Epidermal melanocyte (primary cell): Measurements from ENCODE around the gene SLC7A14.

Experiments used
- DNase-seq: peaks from one replicate; pipeline ENCODE4 v3.0.0; 2011; ENCODE audit warnings: low spot score; ENCODE audit not compliant: insufficient read length

The SLC7A14 gene

GRCh38 chr3:170585937-170586310 is at the start of gene SLC7A14:
TSS of gene SLC7A14 (minus strand) at chr3:170586075. CDS start at chr3:170526936, 59,139 bp downstream.
- no peak for DNase-seq

- DNase-seq: no peak
Observed at GRCh38 chr3:170635385-170635735, 49.5 kb upstream of the SLC7A14 start.

GRCh38 chr3:170634663-170635384 is 48.9 kb upstream of the SLC7A14 start:
- no peak for DNase-seq

GRCh38 chr3:170633573-170633972 is 47.7 kb upstream of the SLC7A14 start:
- DNase-seq: no peak

- no peak for DNase-seq
Observed at GRCh38 chr3:170632780-170633179, 46.9 kb upstream of the SLC7A14 start.

GRCh38 chr3:170631755-170632488 is 46.0 kb upstream of the SLC7A14 start:
- no peak for DNase-seq

- no peak for DNase-seq
Observed at GRCh38 chr3:170623524-170623923, 37.6 kb upstream of the SLC7A14 start.

GRCh38 chr3:170622369-170623159 is 36.7 kb upstream of the SLC7A14 start:
- peak; percentile 77 for DNase-seq

GRCh38 chr3:170621256-170621655 is 35.4 kb upstream of the SLC7A14 start:
- no peak for DNase-seq

- peak; percentile 32 for DNase-seq
Observed at GRCh38 chr3:170614214-170614966, 28.5 kb upstream of the SLC7A14 start.

- no peak for DNase-seq
Observed at GRCh38 chr3:170611751-170612150, 25.9 kb upstream of the SLC7A14 start.

- DNase-seq: no peak
Observed at GRCh38 chr3:170610321-170610884, 24.5 kb upstream of the SLC7A14 start.

- DNase-seq: no peak
Observed at GRCh38 chr3:170608475-170608874, 22.6 kb upstream of the SLC7A14 start.

- DNase-seq: no peak
Observed at GRCh38 chr3:170606675-170607074, 20.8 kb upstream of the SLC7A14 start.

- no peak for DNase-seq
Observed at GRCh38 chr3:170605490-170605889, 19.6 kb upstream of the SLC7A14 start.

- no peak for DNase-seq
Observed at GRCh38 chr3:170603770-170604510, 18.1 kb upstream of the SLC7A14 start.

- no peak for DNase-seq
Observed at GRCh38 chr3:170602556-170602955, 16.7 kb upstream of the SLC7A14 start.

- no peak for DNase-seq
Observed at GRCh38 chr3:170600005-170600624, 14.2 kb upstream of the SLC7A14 start.

GRCh38 chr3:170599091-170599490 is 13.2 kb upstream of the SLC7A14 start:
- no peak for DNase-seq

GRCh38 chr3:170598091-170598502 is 12.2 kb upstream of the SLC7A14 start:
- no peak for DNase-seq
